SK-N-SH (cell line): ENCODE data around the gene FZD10. TPM values are rescaled to one million over a fixed set of nuclear protein-coding genes. Genes with fewer than 3 reads are reported as not detected.

Source experiments
- CTCF ChIA-PET: fragments of 300-600, 350-600 bp; formaldehyde crosslinking; extraction: SDS; loops from one replicate; lab custom pipeline; 2021; lab: Yijun Ruan, JAX
- POLR2A ChIA-PET: fragments of 350-600 bp; sonication (Branson Sonifier 250); formaldehyde crosslinking; extraction: SDS; loops from one replicate; lab custom pipeline; 2020; ENCODE audit warnings: antibody characterized with exemption, inconsistent platforms; lab: Yijun Ruan, JAX
- DNase-seq: peaks from one replicate; pipeline ENCODE4 v3.0.0; 2012
- H2AFZ ChIP-seq: fragments of 200-600 bp; sonication (generic); 2 replicates; pipeline ENCODE4 v1.8.1; 2016; ENCODE audit warnings: antibody characterized with exemption, mild to moderate bottlenecking, low read depth
- H3F3A ChIP-seq: fragments of 200-600 bp; sonication (generic); replicated peaks from 2 replicates; pipeline ENCODE3; 2016; ENCODE audit warnings: antibody characterized with exemption, mild to moderate bottlenecking; ENCODE audit not compliant: insufficient read depth
- H3K27ac ChIP-seq, 2 experiments: fragments of 200-500 bp in 1 of 2; fragments of 200-600 bp in 1 of 2; sonication (Bioruptor generic) in 1 of 2; sonication (generic), shearing (Covaris generic) in 1 of 2; 2 replicates each; pipeline versions ENCODE4 v1.5.1 to v1.6.1; 2014 to 2016; ENCODE audit warnings: low read depth in 2 of 2, inconsistent platforms in 1 of 2, low read length in 1 of 2, mild to moderate bottlenecking in 1 of 2, mixed read lengths in 1 of 2
- H3K27me3 ChIP-seq: fragments of 200-600 bp; sonication (generic), shearing (Covaris generic); 2 replicates; pipeline ENCODE4 v1.6.1; 2016; ENCODE audit warnings: mixed run types; ENCODE audit not compliant: insufficient read depth
- H3K36me3 ChIP-seq, 2 experiments: fragments of 200-500 bp in 1 of 2; fragments of 200-600 bp in 1 of 2; sonication (Bioruptor generic) in 1 of 2; sonication (generic) in 1 of 2; replicated peaks in 1 of 2; 2 replicates each; pipeline versions ENCODE3 to v1.5.1; 2014 to 2016; ENCODE audit warnings: low read length in 1 of 2, mild to moderate bottlenecking in 1 of 2; ENCODE audit not compliant: insufficient read depth in 2 of 2, control insufficient read depth in 1 of 2
- H3K4me1 ChIP-seq, 2 experiments: fragments of 200-500 bp in 1 of 2; fragments of 200-600 bp in 1 of 2; sonication (Bioruptor generic) in 1 of 2; sonication (generic), shearing (Covaris generic) in 1 of 2; 2 replicates each; pipeline versions ENCODE4 v1.5.1 to v1.6.1; 2014 to 2016; ENCODE audit warnings: low read depth in 1 of 2, low read length in 1 of 2, mixed run types in 1 of 2; ENCODE audit not compliant: insufficient read depth in 2 of 2, control insufficient read depth in 1 of 2
- H3K4me2 ChIP-seq: fragments of 200-600 bp; sonication (generic), shearing (Covaris generic); 2 replicates; pipeline ENCODE4 v1.6.1; 2017; ENCODE audit warnings: mixed run types
- H3K4me3 ChIP-seq, 2 experiments: fragments of 200-500 bp in 1 of 2; fragments of 200-600 bp in 1 of 2; sonication (Bioruptor generic) in 1 of 2; sonication (generic), shearing (Covaris generic) in 1 of 2; 2 replicates each; pipeline versions ENCODE4 v1.5.1 to v1.8.1; 2014 to 2016; ENCODE audit warnings: low read depth in 2 of 2, inconsistent platforms in 1 of 2, low read length in 1 of 2, mild to moderate bottlenecking in 1 of 2, mixed read lengths in 1 of 2, moderate library complexity in 1 of 2
- H3K79me2 ChIP-seq: fragments of 200-600 bp; sonication (generic); 2 replicates; pipeline ENCODE4 v1.8.1; 2017; ENCODE audit warnings: mild to moderate bottlenecking; ENCODE audit not compliant: insufficient read depth
- H3K9ac ChIP-seq: fragments of 200-600 bp; sonication (generic); 2 replicates; pipeline ENCODE4 v1.6.1; 2017; ENCODE audit warnings: mixed run types
- H3K9me2 ChIP-seq: fragments of 200-600 bp; sonication (generic); 2 replicates; pipeline ENCODE4 v1.6.1; 2017; ENCODE audit warnings: mixed run types
- H3K9me3 ChIP-seq: fragments of 200-600 bp; sonication (generic); 2 replicates; pipeline ENCODE4 v1.6.1; 2017; ENCODE audit warnings: mixed run types, mild to moderate bottlenecking, moderate library complexity
- H4K20me1 ChIP-seq: fragments of 200-600 bp; sonication (generic); 2 replicates; pipeline ENCODE4 v1.6.1; 2017; ENCODE audit warnings: mild to moderate bottlenecking, mixed run types; ENCODE audit not compliant: insufficient read depth
- FOXJ3 ChIP-seq: sonication (generic); formaldehyde crosslinking; IDR thresholded peaks from 2 replicates; pipeline ENCODE4 v1.5.1; 2020; ENCODE audit warnings: mild to moderate bottlenecking, missing genetic modification reagents
- FOXM1 ChIP-seq: IDR thresholded peaks from 2 replicates; pipeline ENCODE4 v1.4.0; 2012; ENCODE audit warnings: low read depth, mild to moderate bottlenecking
- GATA2 ChIP-seq: sonication (generic); formaldehyde crosslinking; IDR thresholded peaks from 2 replicates; pipeline ENCODE4 v1.5.0; 2020; ENCODE audit warnings: mild to moderate bottlenecking, missing genetic modification reagents
- JUND ChIP-seq: IDR thresholded peaks from 2 replicates; pipeline ENCODE4 v1.4.0; 2012
- MEF2A ChIP-seq: IDR thresholded peaks from 2 replicates; pipeline ENCODE4 v1.4.0; 2012; ENCODE audit warnings: low read depth, borderline replicate concordance
- POLR2AphosphoS5 ChIP-seq: IDR thresholded peaks from 2 replicates; pipeline ENCODE4 v1.6.1; 2012; ENCODE audit warnings: low read depth, low read length
- RCOR1 ChIP-seq: fragments of 150-350 bp; IDR thresholded peaks from 2 replicates; pipeline ENCODE4 v1.6.1; 2017; ENCODE audit warnings: antibody characterized with exemption, low read length
- SIN3A ChIP-seq: IDR thresholded peaks from 2 replicates; pipeline ENCODE4 v1.6.1; 2012; ENCODE audit warnings: low read depth, mild to moderate bottlenecking, low read length, moderate library complexity, borderline replicate concordance
- TAF1 ChIP-seq: IDR thresholded peaks from 2 replicates; pipeline ENCODE4 v1.6.1; 2012; ENCODE audit warnings: low read depth, mild to moderate bottlenecking, low read length, moderate library complexity, borderline replicate concordance
- TCF12 ChIP-seq: IDR thresholded peaks from 2 replicates; pipeline ENCODE4 v1.4.0; 2012
- TEAD4 ChIP-seq: IDR thresholded peaks from 2 replicates; pipeline ENCODE4 v1.4.0; 2012; ENCODE audit warnings: mild to moderate bottlenecking, borderline replicate concordance; ENCODE audit not compliant: insufficient read depth
- YY1 ChIP-seq: IDR thresholded peaks from 2 replicates; pipeline ENCODE4 v1.4.0; 2012; ENCODE audit warnings: low read depth, mild to moderate bottlenecking
- WGBS: methylation state at CpG from one replicate; pipeline ENCODE4 v1.1.6; 2017; ENCODE audit warnings: low lambda C conversion rate; 5-methylcytosine and 5-hydroxymethylcytosine counted together
- polyA plus RNA-seq, 3 experiments: library from polyadenylated mRNA; depleted of rRNA; stranded (reverse); fragments of >200 nt; gene quantifications; 2 replicates each; pipeline ENCODE4 v1.2.3, GENCODE V29; 2012
- TF ChIP-seq, protein P1 (sequence below): IDR thresholded peaks from 2 replicates; pipeline ENCODE4 v1.4.0; 2012; ENCODE audit warnings: low read depth, borderline replicate concordance
- TF ChIP-seq, protein P2 (sequence below): fragments of 200-600 bp; sonication (generic); IDR thresholded peaks from 2 replicates; pipeline ENCODE4 v1.6.1; 2017; ENCODE audit warnings: antibody characterized with exemption, mild to moderate bottlenecking, moderate library complexity
- TF ChIP-seq, protein P3 (sequence below): IDR thresholded peaks from 2 replicates; pipeline ENCODE4 v1.6.1; 2012; ENCODE audit warnings: mild to moderate bottlenecking, low read depth, low read length, moderate library complexity
- TF ChIP-seq, protein P4 (sequence below): fragments of 150-350 bp; IDR thresholded peaks from 2 replicates; pipeline ENCODE4 v1.6.1; 2017; ENCODE audit warnings: antibody characterized with exemption, low read length, low read depth, borderline replicate concordance
- TF ChIP-seq, protein P5 (sequence below): IDR thresholded peaks from 2 replicates; pipeline ENCODE4 v1.4.0; 2012; ENCODE audit warnings: low read depth, borderline replicate concordance
- TF ChIP-seq, protein P6 (sequence below): IDR thresholded peaks from 2 replicates; pipeline ENCODE4 v1.4.0; 2012; ENCODE audit warnings: low read depth
- TF ChIP-seq, protein P7 (sequence below): fragments of 150-350 bp; IDR thresholded peaks from 2 replicates; pipeline ENCODE4 v1.6.1; 2016; ENCODE audit warnings: mild to moderate bottlenecking, low read depth, low read length
- TF ChIP-seq, protein P8 (sequence below): IDR thresholded peaks from 2 replicates; pipeline ENCODE4; 2012

The FZD10 gene
- polyA plus RNA-seq, 1 of the 3 experiments (the other 2 are of a cell fraction), result not detected

DNA sequence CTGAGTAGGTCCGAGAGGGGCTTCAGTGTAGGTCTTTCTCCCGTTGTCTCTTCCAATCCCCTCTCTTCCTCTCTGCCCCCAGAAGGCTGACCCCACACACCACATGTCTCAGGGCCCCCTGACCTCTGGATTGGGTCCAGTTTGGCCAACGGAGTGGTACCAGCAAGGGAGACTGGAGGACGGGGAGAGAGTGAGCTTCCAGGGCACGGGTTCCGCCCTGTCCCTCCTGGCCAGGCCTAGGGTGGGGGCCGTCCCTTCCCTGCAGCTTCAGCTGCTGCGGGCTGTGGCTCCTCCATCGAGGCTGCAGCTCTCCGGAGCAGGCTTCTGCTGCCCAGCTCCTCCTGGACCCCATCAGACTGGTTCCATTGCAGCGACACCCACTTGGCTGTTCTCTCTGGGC, 17.4 kb downstream of the FZD10 start:
- H3K79me2 ChIP-seq, result no peaks in the 10 kb centered on the region
- H3K9me2 ChIP-seq, result no peaks in the 10 kb centered on the region
- no peaks in the 10 kb centered on the region for H3F3A ChIP-seq
- no peaks in the 10 kb centered on the region for H3K4me1 ChIP-seq
- no peak overlapping the region for H3K9ac ChIP-seq
- TF ChIP-seq, protein P1, sequence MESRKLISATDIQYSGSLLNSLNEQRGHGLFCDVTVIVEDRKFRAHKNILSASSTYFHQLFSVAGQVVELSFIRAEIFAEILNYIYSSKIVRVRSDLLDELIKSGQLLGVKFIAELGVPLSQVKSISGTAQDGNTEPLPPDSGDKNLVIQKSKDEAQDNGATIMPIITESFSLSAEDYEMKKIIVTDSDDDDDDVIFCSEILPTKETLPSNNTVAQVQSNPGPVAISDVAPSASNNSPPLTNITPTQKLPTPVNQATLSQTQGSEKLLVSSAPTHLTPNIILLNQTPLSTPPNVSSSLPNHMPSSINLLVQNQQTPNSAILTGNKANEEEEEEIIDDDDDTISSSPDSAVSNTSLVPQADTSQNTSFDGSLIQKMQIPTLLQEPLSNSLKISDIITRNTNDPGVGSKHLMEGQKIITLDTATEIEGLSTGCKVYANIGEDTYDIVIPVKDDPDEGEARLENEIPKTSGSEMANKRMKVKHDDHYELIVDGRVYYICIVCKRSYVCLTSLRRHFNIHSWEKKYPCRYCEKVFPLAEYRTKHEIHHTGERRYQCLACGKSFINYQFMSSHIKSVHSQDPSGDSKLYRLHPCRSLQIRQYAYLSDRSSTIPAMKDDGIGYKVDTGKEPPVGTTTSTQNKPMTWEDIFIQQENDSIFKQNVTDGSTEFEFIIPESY, result no peak
- TF ChIP-seq, protein P2, sequence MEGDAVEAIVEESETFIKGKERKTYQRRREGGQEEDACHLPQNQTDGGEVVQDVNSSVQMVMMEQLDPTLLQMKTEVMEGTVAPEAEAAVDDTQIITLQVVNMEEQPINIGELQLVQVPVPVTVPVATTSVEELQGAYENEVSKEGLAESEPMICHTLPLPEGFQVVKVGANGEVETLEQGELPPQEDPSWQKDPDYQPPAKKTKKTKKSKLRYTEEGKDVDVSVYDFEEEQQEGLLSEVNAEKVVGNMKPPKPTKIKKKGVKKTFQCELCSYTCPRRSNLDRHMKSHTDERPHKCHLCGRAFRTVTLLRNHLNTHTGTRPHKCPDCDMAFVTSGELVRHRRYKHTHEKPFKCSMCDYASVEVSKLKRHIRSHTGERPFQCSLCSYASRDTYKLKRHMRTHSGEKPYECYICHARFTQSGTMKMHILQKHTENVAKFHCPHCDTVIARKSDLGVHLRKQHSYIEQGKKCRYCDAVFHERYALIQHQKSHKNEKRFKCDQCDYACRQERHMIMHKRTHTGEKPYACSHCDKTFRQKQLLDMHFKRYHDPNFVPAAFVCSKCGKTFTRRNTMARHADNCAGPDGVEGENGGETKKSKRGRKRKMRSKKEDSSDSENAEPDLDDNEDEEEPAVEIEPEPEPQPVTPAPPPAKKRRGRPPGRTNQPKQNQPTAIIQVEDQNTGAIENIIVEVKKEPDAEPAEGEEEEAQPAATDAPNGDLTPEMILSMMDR, result no peak
- TF ChIP-seq, protein P3, sequence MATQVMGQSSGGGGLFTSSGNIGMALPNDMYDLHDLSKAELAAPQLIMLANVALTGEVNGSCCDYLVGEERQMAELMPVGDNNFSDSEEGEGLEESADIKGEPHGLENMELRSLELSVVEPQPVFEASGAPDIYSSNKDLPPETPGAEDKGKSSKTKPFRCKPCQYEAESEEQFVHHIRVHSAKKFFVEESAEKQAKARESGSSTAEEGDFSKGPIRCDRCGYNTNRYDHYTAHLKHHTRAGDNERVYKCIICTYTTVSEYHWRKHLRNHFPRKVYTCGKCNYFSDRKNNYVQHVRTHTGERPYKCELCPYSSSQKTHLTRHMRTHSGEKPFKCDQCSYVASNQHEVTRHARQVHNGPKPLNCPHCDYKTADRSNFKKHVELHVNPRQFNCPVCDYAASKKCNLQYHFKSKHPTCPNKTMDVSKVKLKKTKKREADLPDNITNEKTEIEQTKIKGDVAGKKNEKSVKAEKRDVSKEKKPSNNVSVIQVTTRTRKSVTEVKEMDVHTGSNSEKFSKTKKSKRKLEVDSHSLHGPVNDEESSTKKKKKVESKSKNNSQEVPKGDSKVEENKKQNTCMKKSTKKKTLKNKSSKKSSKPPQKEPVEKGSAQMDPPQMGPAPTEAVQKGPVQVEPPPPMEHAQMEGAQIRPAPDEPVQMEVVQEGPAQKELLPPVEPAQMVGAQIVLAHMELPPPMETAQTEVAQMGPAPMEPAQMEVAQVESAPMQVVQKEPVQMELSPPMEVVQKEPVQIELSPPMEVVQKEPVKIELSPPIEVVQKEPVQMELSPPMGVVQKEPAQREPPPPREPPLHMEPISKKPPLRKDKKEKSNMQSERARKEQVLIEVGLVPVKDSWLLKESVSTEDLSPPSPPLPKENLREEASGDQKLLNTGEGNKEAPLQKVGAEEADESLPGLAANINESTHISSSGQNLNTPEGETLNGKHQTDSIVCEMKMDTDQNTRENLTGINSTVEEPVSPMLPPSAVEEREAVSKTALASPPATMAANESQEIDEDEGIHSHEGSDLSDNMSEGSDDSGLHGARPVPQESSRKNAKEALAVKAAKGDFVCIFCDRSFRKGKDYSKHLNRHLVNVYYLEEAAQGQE, result no peak
- TF ChIP-seq TCF12 (no peak), TAF1 (no peak), SIN3A (no peak), MEF2A (no peak), POLR2AphosphoS5 (no peak), TEAD4 (no peak), JUND (no peak), FOXM1 (no peak), RCOR1 (no peak), GATA2 (no peak), FOXJ3 (CRISPR knock-in tag) (no peak), YY1 (no peak)
- TF ChIP-seq, protein P4, sequence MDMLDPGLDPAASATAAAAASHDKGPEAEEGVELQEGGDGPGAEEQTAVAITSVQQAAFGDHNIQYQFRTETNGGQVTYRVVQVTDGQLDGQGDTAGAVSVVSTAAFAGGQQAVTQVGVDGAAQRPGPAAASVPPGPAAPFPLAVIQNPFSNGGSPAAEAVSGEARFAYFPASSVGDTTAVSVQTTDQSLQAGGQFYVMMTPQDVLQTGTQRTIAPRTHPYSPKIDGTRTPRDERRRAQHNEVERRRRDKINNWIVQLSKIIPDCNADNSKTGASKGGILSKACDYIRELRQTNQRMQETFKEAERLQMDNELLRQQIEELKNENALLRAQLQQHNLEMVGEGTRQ, result no peak
- TF ChIP-seq, protein P5, sequence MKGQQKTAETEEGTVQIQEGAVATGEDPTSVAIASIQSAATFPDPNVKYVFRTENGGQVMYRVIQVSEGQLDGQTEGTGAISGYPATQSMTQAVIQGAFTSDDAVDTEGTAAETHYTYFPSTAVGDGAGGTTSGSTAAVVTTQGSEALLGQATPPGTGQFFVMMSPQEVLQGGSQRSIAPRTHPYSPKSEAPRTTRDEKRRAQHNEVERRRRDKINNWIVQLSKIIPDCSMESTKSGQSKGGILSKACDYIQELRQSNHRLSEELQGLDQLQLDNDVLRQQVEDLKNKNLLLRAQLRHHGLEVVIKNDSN, result no peak
- TF ChIP-seq, protein P6, sequence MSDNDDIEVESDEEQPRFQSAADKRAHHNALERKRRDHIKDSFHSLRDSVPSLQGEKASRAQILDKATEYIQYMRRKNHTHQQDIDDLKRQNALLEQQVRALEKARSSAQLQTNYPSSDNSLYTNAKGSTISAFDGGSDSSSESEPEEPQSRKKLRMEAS, result no peak
- TF ChIP-seq, protein P7, sequence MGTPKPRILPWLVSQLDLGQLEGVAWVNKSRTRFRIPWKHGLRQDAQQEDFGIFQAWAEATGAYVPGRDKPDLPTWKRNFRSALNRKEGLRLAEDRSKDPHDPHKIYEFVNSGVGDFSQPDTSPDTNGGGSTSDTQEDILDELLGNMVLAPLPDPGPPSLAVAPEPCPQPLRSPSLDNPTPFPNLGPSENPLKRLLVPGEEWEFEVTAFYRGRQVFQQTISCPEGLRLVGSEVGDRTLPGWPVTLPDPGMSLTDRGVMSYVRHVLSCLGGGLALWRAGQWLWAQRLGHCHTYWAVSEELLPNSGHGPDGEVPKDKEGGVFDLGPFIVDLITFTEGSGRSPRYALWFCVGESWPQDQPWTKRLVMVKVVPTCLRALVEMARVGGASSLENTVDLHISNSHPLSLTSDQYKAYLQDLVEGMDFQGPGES, result no peak
- TF ChIP-seq, protein P8, sequence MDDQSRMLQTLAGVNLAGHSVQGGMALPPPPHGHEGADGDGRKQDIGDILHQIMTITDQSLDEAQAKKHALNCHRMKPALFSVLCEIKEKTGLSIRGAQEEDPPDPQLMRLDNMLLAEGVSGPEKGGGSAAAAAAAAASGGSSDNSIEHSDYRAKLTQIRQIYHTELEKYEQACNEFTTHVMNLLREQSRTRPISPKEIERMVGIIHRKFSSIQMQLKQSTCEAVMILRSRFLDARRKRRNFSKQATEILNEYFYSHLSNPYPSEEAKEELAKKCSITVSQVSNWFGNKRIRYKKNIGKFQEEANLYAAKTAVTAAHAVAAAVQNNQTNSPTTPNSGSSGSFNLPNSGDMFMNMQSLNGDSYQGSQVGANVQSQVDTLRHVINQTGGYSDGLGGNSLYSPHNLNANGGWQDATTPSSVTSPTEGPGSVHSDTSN, result no peak
- H3K4me2 ChIP-seq, result no peak overlapping the region
- WGBS, result 49% methylated on average over 9 of the region's 11 CpGs
- no peaks in the 10 kb centered on the region for H3K27me3 ChIP-seq
- H3K9me3 ChIP-seq, result no peaks in the 10 kb centered on the region
- no peaks in the 10 kb centered on the region for H4K20me1 ChIP-seq
- ChIA-PET CTCF (interaction anchor here (1.3 kb wide), 1 partner anchor 22 kb away, joined by 3 read pairs; no protein-coding TSS in a partner anchor), POLR2A (no interaction called here)
- H3K4me3 ChIP-seq, result no peak overlapping the region
- DNase-seq, result no peak
- H2AFZ ChIP-seq, result no peak overlapping the region
- H3K36me3 ChIP-seq, result no peaks in the 10 kb centered on the region
- no peak overlapping the region for H3K27ac ChIP-seq
